Psoas muscle (tissue), 8 donors: Measurements from ENCODE around the gene MBP. TPM values are rescaled to one million over a fixed set of nuclear protein-coding genes. Genes with fewer than 3 reads are reported as not detected.

Experiments used
- ATAC-seq, 4 donors: fragments of 200-7000 bp; cut with Tn5 transposase; one replicate each; pipeline ENCODE4 v1.9.1; 2020; ENCODE audit warnings: moderate library complexity in 3 of 4, mild to moderate bottlenecking in 2 of 4
- DNase-seq, 2 donors: peaks; one replicate each; pipeline ENCODE4 v3.0.0-alpha.2; 2020
- H3K27ac ChIP-seq: fragments of 200-600 bp; one replicate; pipeline ENCODE4 v1.8.0; 2022
- H3K27me3 ChIP-seq, 3 donors: fragments of 200-600 bp in 1 of 3; one replicate each; pipeline versions ENCODE4 v1.6.1 to v1.8.0; 2013 to 2022; ENCODE audit warnings: low read length in 2 of 3, mild to moderate bottlenecking in 2 of 3, moderate library complexity in 1 of 3; ENCODE audit not compliant: insufficient read depth in 3 of 3
- H3K36me3 ChIP-seq, 2 donors: fragments of 200-600 bp in 1 of 2; one replicate each; pipeline versions ENCODE4 v1.6.1 to v1.8.0; 2013 to 2022; ENCODE audit warnings: low read depth in 1 of 2, mild to moderate bottlenecking in 1 of 2, moderate library complexity in 1 of 2; ENCODE audit not compliant: insufficient read depth in 1 of 2
- H3K4me1 ChIP-seq: fragments of 200-600 bp; one replicate; pipeline ENCODE4 v1.8.0; 2022
- H3K4me3 ChIP-seq: fragments of 200-600 bp; one replicate; pipeline ENCODE4 v1.8.0; 2022; ENCODE audit warnings: mild to moderate bottlenecking
- H3K9me3 ChIP-seq: fragments of 200-600 bp; one replicate; pipeline ENCODE4 v1.8.0; 2022
- CTCF ChIP-seq: fragments of 200-600 bp; IDR thresholded peaks from one replicate; pipeline ENCODE4 v1.8.0; 2022; ENCODE audit warnings: antibody characterized with exemption
- WGBS, 3 donors: extraction: QIAGEN DNeasy Blood & Tissue Kit; methylation state at CpG; one replicate each; pipeline versions ENCODE4 v1.1.6 to v1.1.7; 2013; 5-methylcytosine and 5-hydroxymethylcytosine counted together
- intact Hi-C, 2 donors: fragments of 100-400 bp; cut with DNase I; formaldehyde crosslinking; loops; one replicate each; pipeline versions ENCODE4 v1.11.0 to v1.14.2; 2022
- polyA plus RNA-seq, 3 donors: library from polyadenylated mRNA; stranded (reverse); fragments of 200-250 nt; gene quantifications; one replicate each; pipeline ENCODE4 v1.2.3, GENCODE V29; 2013
- total RNA-seq, 4 donors: library from RNA; stranded (reverse); fragmentation: NEBNext Ultra II Directional in 2 of 4; extraction: Animal tissue kit (Norgen Biotek cat#: 25700) in 2 of 4; gene quantifications; one replicate each; pipeline versions ENCODE4 v1.2.1 to v1.2.4, GENCODE V29; 2021 to 2023
- donor health status: healthy with polysubstance abuse.
- donor health status: DM: no; HTN: no; CAD: no; lungs with moderate emphysema.
- donor health status: Bipolar disorder and iron deficiency.
- donor health status: healthy.
- donor health status: DM: yes; HTN: yes; CAD: no.
- donor health status: DM: no; HTN: no; CAD: no.
- donor health status: DM: no; HTN: no; CAD: no.
- donor health status: DM: yes; HTN: yes; CAD: no.

The MBP gene
- total and polyA plus RNA-seq, 7 donors: 16.4 to 88.2 (median 51.6) TPM

GRCh38 chr18:77003316-77003715 lies 129.3 kb downstream of the MBP start:
- Histone ChIP-seq H3K36me3 (no peaks in the 10 kb centered on the region), H3K27me3 (no peaks in the 10 kb centered on the region), H3K27ac (peak overlapping the region; percentile 47), H3K4me1 (peaks cover 9% of the 10 kb centered on the region), H3K4me3 (no peak overlapping the region), H3K9me3 (no peaks in the 10 kb centered on the region)
- ATAC-seq (no peak), DNase-seq (no peak)
- TF ChIP-seq CTCF: no peak
- 93 to 99% (median 95%) methylated on average over 7 of the region's 7 CpGs for WGBS, 3 donors
- intact Hi-C loops: loop anchor here (5.0 to 10.0 kb wide), 2 partner anchors 131 to 204 kb away; partner anchors contain the start of gene MBP (in 1 of the 2)

- Histone ChIP-seq H3K36me3 (no peaks in the 10 kb centered on the region), H3K27ac (peak overlapping the region; percentile 47), H3K4me1 (peaks cover 9% of the 10 kb centered on the region), H3K27me3 (no peaks in the 10 kb centered on the region), H3K4me3 (no peak overlapping the region), H3K9me3 (no peaks in the 10 kb centered on the region)
- ATAC-seq: peak; percentile 73 to 80 (median 76)
- TF ChIP-seq CTCF: no peak
- DNase-seq: no peak
- 41 to 70% (median 45%) methylated on average over 10 of the region's 10 CpGs for WGBS, 3 donors
- intact Hi-C loops: loop anchor here (5.0 to 10.0 kb wide), 2 partner anchors 132 to 205 kb away; partner anchors contain the start of gene MBP (in 1 of the 2)
Measured at GRCh38 chr18:77002496-77002895, 130.1 kb downstream of the MBP start.

GRCh38 chr18:77001979-77002378 lies 130.6 kb downstream of the MBP start:
- H3K27ac ChIP-seq: peak overlapping the region; percentile 47

GRCh38 chr18:77001041-77001440 lies 131.5 kb downstream of the MBP start:
- no peaks in the 10 kb centered on the region for H3K36me3 ChIP-seq
- no peaks in the 10 kb centered on the region for H3K27me3 ChIP-seq
- no peak overlapping the region for H3K27ac ChIP-seq
- no peaks in the 10 kb centered on the region for H3K9me3 ChIP-seq
- ATAC-seq (peak in 2 of 4 donors; percentile 21 to 27), DNase-seq (peak in 1 of 2 donors; percentile 20)
- intact Hi-C loops: loop anchor here (2.0 to 10.0 kb wide), 4 partner anchors 54 to 210 kb away; partner anchors contain the start of gene MBP (in 1 of the 2)
- no peak overlapping the region for H3K4me3 ChIP-seq
- peaks cover 4% of the 10 kb centered on the region for H3K4me1 ChIP-seq
- no peak for TF ChIP-seq CTCF
- WGBS, 3 donors: 82 to 86% (median 82%) methylated on average over 19 of the region's 19 CpGs

More at GRCh38 chr18:77001979-77002378, 130.6 kb downstream of the MBP start:
- ATAC-seq: peak in 2 of 4 donors; percentile 29 to 44
- Histone ChIP-seq H3K36me3 (no peaks in the 10 kb centered on the region), H3K4me1 (peaks cover 5% of the 10 kb centered on the region), H3K9me3 (no peaks in the 10 kb centered on the region), H3K27me3 (no peaks in the 10 kb centered on the region), H3K4me3 (no peak overlapping the region)
- DNase-seq: no peak
- 68 to 75% (median 72%) methylated on average over 7 of the region's 7 CpGs for WGBS, 3 donors
- intact Hi-C loops: loop anchor here (2.0 to 10.0 kb wide), 4 partner anchors 53 to 209 kb away; partner anchors contain the start of gene MBP (in 1 of the 2)
- TF ChIP-seq CTCF: no peak

GRCh38 chr18:77000527-77000926 lies 132.1 kb downstream of the MBP start:
- no peaks in the 10 kb centered on the region for H3K9me3 ChIP-seq
- 8 to 11% (median 8%) methylated on average over 11 of the region's 11 CpGs for WGBS, 3 donors
- H3K4me1 ChIP-seq: peaks cover 4% of the 10 kb centered on the region
- TF ChIP-seq CTCF: peak; percentile 99
- no peaks in the 10 kb centered on the region for H3K27me3 ChIP-seq
- peak overlapping the region; percentile 43 for H3K4me3 ChIP-seq
- DNase-seq: peak; percentile 58 to 75
- peak; percentile 34 to 74 (median 61) for ATAC-seq
- H3K27ac ChIP-seq: no peak overlapping the region
- H3K36me3 ChIP-seq: no peaks in the 10 kb centered on the region
- intact Hi-C loops: loop anchor here (1.0 to 10.0 kb wide), 5 partner anchors 54 to 210 kb away; partner anchors contain the start of gene MBP (in 1 of the 2)
